ENCODE results near the gene CLEC4G.

DNA sequence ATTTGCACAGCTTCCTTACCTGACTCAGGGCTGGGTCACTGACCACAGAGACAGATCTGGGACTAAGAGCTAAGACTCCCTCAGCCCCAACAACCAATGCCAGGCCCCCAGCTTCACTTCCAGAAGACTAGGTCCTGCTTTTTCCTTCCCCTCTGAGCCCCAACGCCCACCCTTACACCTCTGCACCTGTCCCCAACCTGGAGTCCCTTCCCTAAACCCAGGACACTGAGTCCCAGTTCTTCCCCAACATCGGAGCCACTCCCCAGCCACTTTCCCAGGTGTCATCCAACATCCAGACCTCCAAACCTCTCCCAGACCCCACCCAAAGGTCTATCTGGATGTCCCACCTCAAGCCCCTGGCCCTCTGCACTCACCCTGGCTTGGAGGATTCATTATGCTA is 32.9 kb downstream of the CLEC4G start:
- TF ChIP-seq, protein P1, sequence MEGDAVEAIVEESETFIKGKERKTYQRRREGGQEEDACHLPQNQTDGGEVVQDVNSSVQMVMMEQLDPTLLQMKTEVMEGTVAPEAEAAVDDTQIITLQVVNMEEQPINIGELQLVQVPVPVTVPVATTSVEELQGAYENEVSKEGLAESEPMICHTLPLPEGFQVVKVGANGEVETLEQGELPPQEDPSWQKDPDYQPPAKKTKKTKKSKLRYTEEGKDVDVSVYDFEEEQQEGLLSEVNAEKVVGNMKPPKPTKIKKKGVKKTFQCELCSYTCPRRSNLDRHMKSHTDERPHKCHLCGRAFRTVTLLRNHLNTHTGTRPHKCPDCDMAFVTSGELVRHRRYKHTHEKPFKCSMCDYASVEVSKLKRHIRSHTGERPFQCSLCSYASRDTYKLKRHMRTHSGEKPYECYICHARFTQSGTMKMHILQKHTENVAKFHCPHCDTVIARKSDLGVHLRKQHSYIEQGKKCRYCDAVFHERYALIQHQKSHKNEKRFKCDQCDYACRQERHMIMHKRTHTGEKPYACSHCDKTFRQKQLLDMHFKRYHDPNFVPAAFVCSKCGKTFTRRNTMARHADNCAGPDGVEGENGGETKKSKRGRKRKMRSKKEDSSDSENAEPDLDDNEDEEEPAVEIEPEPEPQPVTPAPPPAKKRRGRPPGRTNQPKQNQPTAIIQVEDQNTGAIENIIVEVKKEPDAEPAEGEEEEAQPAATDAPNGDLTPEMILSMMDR (IDR thresholded peaks at IDR 0.05; ENCODE audit: low read length): no peak
- TF ChIP-seq EZH2 (IDR thresholded peaks at IDR 0.05; ENCODE audit: borderline replicate concordance, low read length): no peak

Data from OCI-LY1 (cell line).